ENCODE data around the gene CLEC2D. TPM values are rescaled to one million over a fixed set of nuclear protein-coding genes. Genes with fewer than 3 reads are reported as not detected.

The CLEC2D gene
- total and polyA plus RNA-seq, 12 donors, result 0.75 to 12.4 (median 3.3) TPM

DNA sequence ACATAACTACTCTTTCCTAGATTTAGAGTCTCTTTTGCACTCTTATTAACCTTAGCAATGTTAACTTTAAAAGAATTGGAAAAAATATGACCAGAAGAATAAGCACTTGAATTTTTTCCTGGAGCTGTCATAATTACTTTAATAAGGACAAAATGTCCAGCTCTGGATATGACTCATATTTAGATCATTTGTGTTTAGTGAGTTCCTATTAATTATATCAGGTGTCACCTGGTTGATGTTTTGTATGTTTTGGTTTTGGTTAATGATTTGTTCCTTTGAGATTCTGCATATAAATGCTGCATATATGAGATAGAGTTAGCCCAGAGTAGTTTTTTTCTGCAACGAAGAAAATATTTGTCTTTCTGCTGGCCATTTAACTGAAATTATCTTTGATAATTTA lies 58.3 kb downstream of the CLEC2D start:
- TF ChIP-seq POLR2A (IDR thresholded peaks at IDR 0.05), result no peak
- TF ChIP-seq, protein P1, sequence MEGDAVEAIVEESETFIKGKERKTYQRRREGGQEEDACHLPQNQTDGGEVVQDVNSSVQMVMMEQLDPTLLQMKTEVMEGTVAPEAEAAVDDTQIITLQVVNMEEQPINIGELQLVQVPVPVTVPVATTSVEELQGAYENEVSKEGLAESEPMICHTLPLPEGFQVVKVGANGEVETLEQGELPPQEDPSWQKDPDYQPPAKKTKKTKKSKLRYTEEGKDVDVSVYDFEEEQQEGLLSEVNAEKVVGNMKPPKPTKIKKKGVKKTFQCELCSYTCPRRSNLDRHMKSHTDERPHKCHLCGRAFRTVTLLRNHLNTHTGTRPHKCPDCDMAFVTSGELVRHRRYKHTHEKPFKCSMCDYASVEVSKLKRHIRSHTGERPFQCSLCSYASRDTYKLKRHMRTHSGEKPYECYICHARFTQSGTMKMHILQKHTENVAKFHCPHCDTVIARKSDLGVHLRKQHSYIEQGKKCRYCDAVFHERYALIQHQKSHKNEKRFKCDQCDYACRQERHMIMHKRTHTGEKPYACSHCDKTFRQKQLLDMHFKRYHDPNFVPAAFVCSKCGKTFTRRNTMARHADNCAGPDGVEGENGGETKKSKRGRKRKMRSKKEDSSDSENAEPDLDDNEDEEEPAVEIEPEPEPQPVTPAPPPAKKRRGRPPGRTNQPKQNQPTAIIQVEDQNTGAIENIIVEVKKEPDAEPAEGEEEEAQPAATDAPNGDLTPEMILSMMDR (IDR thresholded peaks at IDR 0.05), result no peak
- WGBS, 4 donors, result 69 to 75% (median 74%) methylated on average over 1 of the region's 1 CpG

DNA sequence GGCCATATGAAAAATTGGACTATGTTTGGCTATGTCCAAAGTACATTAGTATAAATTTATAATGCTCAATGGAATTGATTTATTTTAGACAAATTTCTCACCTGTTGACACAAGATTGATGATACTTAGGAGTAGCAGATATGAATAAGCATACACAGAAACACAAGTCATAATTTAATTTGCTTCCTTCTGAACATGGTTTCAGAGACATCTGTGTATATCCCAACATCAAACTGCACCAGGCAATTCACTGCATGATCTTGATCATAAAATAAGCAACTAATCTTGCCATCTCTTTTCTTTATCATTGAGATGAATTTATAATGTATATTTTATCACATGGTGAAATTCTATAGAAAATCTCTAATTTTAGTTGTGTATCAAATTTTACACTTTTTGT lies 59.6 kb downstream of the CLEC2D start:
- intact Hi-C loops (cut with DNase I), result no loop called here
- no peaks in the 10 kb centered on the region for H3K9me3 ChIP-seq (replicated peaks in 1 of 3)
- H3K27ac ChIP-seq, result no peak overlapping the region
- no peaks in the 10 kb centered on the region for H3K36me3 ChIP-seq (replicated peaks in 1 of 2)
- no peaks in the 10 kb centered on the region for H3K27me3 ChIP-seq
- no peak for TF ChIP-seq POLR2A (IDR thresholded peaks at IDR 0.05)
- TF ChIP-seq, protein P1 (IDR thresholded peaks at IDR 0.05), result no peak
- no peak overlapping the region for H3K4me3 ChIP-seq
- no peak for DNase-seq
- H3K4me1 ChIP-seq (replicated peaks in 1 of 2), result no peaks in the 10 kb centered on the region

More for the DNA sequence above, 58.3 kb downstream of the CLEC2D start:
- intact Hi-C loops (cut with DNase I), result no loop called here
- no peak overlapping the region for H3K27ac ChIP-seq
- no peaks in the 10 kb centered on the region for H3K36me3 ChIP-seq (replicated peaks in 1 of 2)
- no peak overlapping the region for H3K4me3 ChIP-seq
- H3K4me1 ChIP-seq (replicated peaks in 1 of 2), result no peaks in the 10 kb centered on the region
- DNase-seq, result no peak
- H3K27me3 ChIP-seq, result no peaks in the 10 kb centered on the region
- H3K9me3 ChIP-seq (replicated peaks in 1 of 3), result no peaks in the 10 kb centered on the region

DNA sequence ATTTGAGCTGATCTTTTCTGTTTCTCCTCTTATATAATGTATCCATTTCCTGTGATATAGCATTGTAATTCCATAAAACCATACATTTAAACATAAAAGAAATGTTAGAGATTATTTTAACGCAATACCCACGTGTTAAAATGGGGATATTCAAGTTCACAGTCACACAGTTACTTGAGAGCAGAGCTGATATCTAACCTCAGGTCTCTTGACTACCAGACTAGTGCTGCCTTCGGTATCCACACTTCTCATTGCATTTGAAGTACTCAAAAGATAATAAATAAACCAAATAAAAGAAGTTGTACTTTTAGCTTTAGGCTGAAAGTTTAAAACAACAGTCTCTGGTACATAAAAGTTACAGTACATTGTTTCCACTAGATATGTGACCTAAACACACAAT lies 60.5 kb downstream of the CLEC2D start:
- Histone ChIP-seq H3K4me1 (replicated peaks in 1 of 2) (no peaks in the 10 kb centered on the region), H3K36me3 (replicated peaks in 1 of 2) (no peaks in the 10 kb centered on the region), H3K4me3 (no peak overlapping the region), H3K9me3 (replicated peaks in 1 of 3) (no peaks in the 10 kb centered on the region), H3K27ac (no peak overlapping the region), H3K27me3 (no peaks in the 10 kb centered on the region)
- DNase-seq, result no peak
- no peak for TF ChIP-seq POLR2A (IDR thresholded peaks at IDR 0.05)
- TF ChIP-seq, protein P1 (IDR thresholded peaks at IDR 0.05), result no peak
- intact Hi-C loops (cut with DNase I), result no loop called here
- 51 to 65% (median 56%) methylated on average over 3 of the region's 3 CpGs for WGBS, 4 donors

DNA sequence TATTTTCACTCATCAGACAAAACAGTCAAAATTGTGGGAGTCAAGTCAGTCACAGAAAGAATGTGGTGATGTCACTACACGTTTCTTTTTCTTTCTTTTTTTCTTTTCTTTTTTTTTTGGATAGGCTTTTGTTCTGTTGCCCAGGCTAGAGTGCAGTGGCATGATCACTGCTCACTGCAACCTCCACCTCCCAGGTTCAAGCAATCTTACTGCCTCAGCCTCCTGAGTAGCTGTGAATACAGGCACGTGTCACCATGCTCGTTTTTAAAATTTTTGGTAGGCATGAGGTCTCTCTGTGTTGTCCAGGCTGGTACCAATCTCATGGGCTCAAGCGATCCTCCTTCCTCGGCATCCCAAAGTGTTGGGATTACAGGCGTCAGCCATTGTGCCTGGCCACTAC lies 61.1 kb downstream of the CLEC2D start:
- no peaks in the 10 kb centered on the region for H3K36me3 ChIP-seq (replicated peaks in 1 of 2)
- no peaks in the 10 kb centered on the region for H3K4me1 ChIP-seq (replicated peaks in 1 of 2)
- H3K9me3 ChIP-seq (replicated peaks in 1 of 3), result no peaks in the 10 kb centered on the region
- TF ChIP-seq, protein P1 (IDR thresholded peaks at IDR 0.05), result no peak
- no peak for TF ChIP-seq POLR2A (IDR thresholded peaks at IDR 0.05)
- intact Hi-C loops (cut with DNase I), result no loop called here
- no peak overlapping the region for H3K27ac ChIP-seq
- H3K27me3 ChIP-seq, result no peaks in the 10 kb centered on the region
- 61 to 74% (median 73%) methylated on average over 6 of the region's 6 CpGs for WGBS, 4 donors
- DNase-seq, result no peak
- no peak overlapping the region for H3K4me3 ChIP-seq

Data from adrenal gland (tissue), 12 donors.